Erythroblast (primary cell): ENCODE data around the gene NOP9.

Experiments
- GATA1 ChIP-seq: IDR thresholded peaks from 2 replicates; pipeline ENCODE4 v1.6.1; 2011; ENCODE audit warnings: low read depth, mild to moderate bottlenecking, control low read depth, low read length, moderate library complexity
- POLR2A ChIP-seq: IDR thresholded peaks from 2 replicates; pipeline ENCODE4 v1.6.1; 2011; ENCODE audit warnings: mild to moderate bottlenecking, low read length

GRCh38 chr14:24329073-24329663 lies 29.5 kb downstream of the NOP9 start:
- TF ChIP-seq POLR2A (no peak), GATA1 (no peak)
